Ascending aorta (tissue), 2 donors: ENCODE results near the gene SLC25A19. TPM values are rescaled to one million over a fixed set of nuclear protein-coding genes. Genes with fewer than 3 reads are reported as not detected.
A peak's percentile ranks its signal among the peaks of the same experiment; 100 is the strongest.

Experiments
- DNase-seq, 2 donors: peaks; one replicate each; pipeline ENCODE4 v3.0.0-alpha.2; 2019; ENCODE audit warnings: low spot score in 2 of 2
- H3K27ac ChIP-seq, 2 donors: fragments of 200-600 bp; sonication (generic); one replicate each; pipeline ENCODE4 v1.5.1; 2016 to 2017; ENCODE audit warnings: mild to moderate bottlenecking in 1 of 2
- H3K27me3 ChIP-seq: fragments of 200-600 bp; sonication (generic); one replicate; pipeline ENCODE4 v1.5.1; 2017
- H3K36me3 ChIP-seq, 2 donors: fragments of 200-600 bp; sonication (generic); one replicate each; pipeline ENCODE4 v1.5.1; 2016
- H3K4me1 ChIP-seq, 2 donors: fragments of 200-600 bp; sonication (generic); one replicate each; pipeline ENCODE4 v1.5.1; 2016 to 2017; ENCODE audit warnings: mild to moderate bottlenecking in 1 of 2
- H3K4me3 ChIP-seq, 2 donors: fragments of 200-600 bp; sonication (generic); one replicate each; pipeline ENCODE4 v1.5.1; 2016 to 2017; ENCODE audit warnings: mild to moderate bottlenecking in 1 of 2
- H3K9me3 ChIP-seq, 2 donors: fragments of 200-600 bp; sonication (generic); one replicate each; pipeline ENCODE4 v1.5.1; 2016
- CTCF ChIP-seq, 3 experiments: fragments of 200-600 bp in 2 of 3; fragments of 450-650 bp in 1 of 3; sonication (generic) in 2 of 3; IDR thresholded peaks; one replicate each; pipeline ENCODE4 v1.5.1; 2016 to 2019; ENCODE audit warnings: antibody characterized with exemption in 3 of 3, mild to moderate bottlenecking in 1 of 3, moderate library complexity in 1 of 3
- intact Hi-C: fragments of 100-400 bp; cut with DNase I; formaldehyde crosslinking; loops from one replicate; pipeline ENCODE4 v1.15.1; 2023
- total RNA-seq: library from RNA; depleted of rRNA; stranded (reverse); fragments of >200 nt; gene quantifications from one replicate; pipeline ENCODE4 v1.1.0, GENCODE V29; 2016

Gene SLC25A19
- total RNA-seq = 1.3 TPM

GRCh38 chr17:75289115-75289831, at the start of gene SLC25A19:
SLC25A19 (minus strand) TSS chr17:75289433; CDS start chr17:75286764, 2,669 bp downstream.
- no peaks in the 10 kb centered on the region for H3K9me3 ChIP-seq
- TF ChIP-seq CTCF (IDR thresholded peaks at IDR 0.05) = peak in 1 of 3 experiments; percentile 9
- H3K36me3 ChIP-seq = peaks cover 0 to 7% of the 10 kb centered on the region in 2 donors
- intact Hi-C loops = loop anchor here (1.0 kb wide), 3 partner anchors 18 to 378 kb away; partner anchors contain the start of genes GRB2, MIF4GD, RECQL5 and SAP30BP
- DNase-seq = peak; percentile 94 to 99
- no peaks in the 10 kb centered on the region for H3K4me1 ChIP-seq
- H3K27me3 ChIP-seq = no peaks in the 10 kb centered on the region
- H3K4me3 ChIP-seq = peak within 1 kb of the TSS; percentile 69 to 80
- peak within 1 kb of the TSS; percentile 86 to 90 for H3K27ac ChIP-seq

GRCh38 chr17:75338335-75338734, 49.1 kb upstream of the SLC25A19 start:
- Histone ChIP-seq H3K27me3 (no peaks in the 10 kb centered on the region), H3K36me3 (no peaks in the 10 kb centered on the region), H3K9me3 (no peaks in the 10 kb centered on the region), H3K4me3 (no peak overlapping the region), H3K27ac (no peak overlapping the region), H3K4me1 (peaks cover 0 to 2% of the 10 kb centered on the region in 2 donors)
- DNase-seq = no peak
- intact Hi-C loops = no loop called here
- no peak for TF ChIP-seq CTCF (IDR thresholded peaks at IDR 0.05)

GRCh38 chr17:75335315-75335714, 46.1 kb upstream of the SLC25A19 start:
- H3K27ac ChIP-seq = no peak overlapping the region
- peaks cover 0 to 7% of the 10 kb centered on the region in 2 donors for H3K36me3 ChIP-seq
- H3K27me3 ChIP-seq = no peaks in the 10 kb centered on the region
- intact Hi-C loops = no loop called here
- H3K4me3 ChIP-seq = no peak overlapping the region
- no peaks in the 10 kb centered on the region for H3K9me3 ChIP-seq
- DNase-seq = no peak
- no peak for TF ChIP-seq CTCF (IDR thresholded peaks at IDR 0.05)
- no peaks in the 10 kb centered on the region for H3K4me1 ChIP-seq

GRCh38 chr17:75334723-75335122, 45.5 kb upstream of the SLC25A19 start:
- H3K4me1 ChIP-seq = no peaks in the 10 kb centered on the region
- peaks cover 0 to 7% of the 10 kb centered on the region in 2 donors for H3K36me3 ChIP-seq

GRCh38 chr17:75331671-75332070, 42.4 kb upstream of the SLC25A19 start:
- no peak overlapping the region for H3K27ac ChIP-seq
- no peak for DNase-seq
- TF ChIP-seq CTCF (IDR thresholded peaks at IDR 0.05) = no peak

More at GRCh38 chr17:75334723-75335122, 45.5 kb upstream of the SLC25A19 start:
- TF ChIP-seq CTCF (IDR thresholded peaks at IDR 0.05) = no peak
- no peak for DNase-seq
- no peaks in the 10 kb centered on the region for H3K27me3 ChIP-seq
- no peak overlapping the region for H3K4me3 ChIP-seq
- H3K27ac ChIP-seq = no peak overlapping the region
- intact Hi-C loops = no loop called here
- no peaks in the 10 kb centered on the region for H3K9me3 ChIP-seq

More at GRCh38 chr17:75331671-75332070, 42.4 kb upstream of the SLC25A19 start:
- intact Hi-C loops = no loop called here
- H3K4me3 ChIP-seq = no peak overlapping the region
- peaks cover 0 to 7% of the 10 kb centered on the region in 2 donors for H3K36me3 ChIP-seq
- H3K4me1 ChIP-seq = no peaks in the 10 kb centered on the region
- no peaks in the 10 kb centered on the region for H3K9me3 ChIP-seq
- no peaks in the 10 kb centered on the region for H3K27me3 ChIP-seq
